ENCODE measurements around the gene SCUBE1.

GRCh38 chr22:43203471-43203981 is 139.6 kb downstream of the SCUBE1 start:
- TF ChIP-seq USF2 (IDR thresholded peaks at IDR 0.05; ENCODE audit: low read depth, low read length) (no peak), CTCF (conservative IDR thresholded peaks at IDR 0.05; ENCODE audit: low read depth, low read length) (no peak), MAZ (IDR thresholded peaks at IDR 0.05; ENCODE audit: borderline replicate concordance, low read depth, low read length) (no peak), RAD21 (IDR thresholded peaks at IDR 0.05; ENCODE audit: low read length) (no peak), POLR2A (IDR thresholded peaks at IDR 0.05; ENCODE audit: low read depth, low read length) (no peak), SMC3 (IDR thresholded peaks at IDR 0.05; ENCODE audit: low read depth, low read length) (no peak), ELK1 (IDR thresholded peaks at IDR 0.05; ENCODE audit: borderline replicate concordance, low read depth, low read length) (no peak), MAFK (IDR thresholded peaks at IDR 0.05; ENCODE audit: low read depth, low read length) (no peak), FOS (IDR thresholded peaks at IDR 0.05; ENCODE audit: low read depth, low read length) (no peak), RFX5 (IDR thresholded peaks at IDR 0.05; ENCODE audit: low read depth, low read length) (no peak), BHLHE40 (IDR thresholded peaks at IDR 0.05; ENCODE audit: low read depth, low read length) (no peak), RCOR1 (IDR thresholded peaks at IDR 0.05; ENCODE audit: insufficient replicate concordance, low read length) (no peak)

All from IMR-90 (cell line).